Activated T-helper 2 cell treated with anti-CD3 and anti-CD28 coated beads, Interferon-gamma antibody, Interleukin-2, Interleukin-4, amounts not matched to agents 10 μg/mL and 5 μg/mL and 100 μg/mL, durations not matched to agents 14 hours and 24 hours and 36 hours (primary cell): ENCODE measurements around the gene ZNF777. TPM values are rescaled to one million over a fixed set of nuclear protein-coding genes. Genes with fewer than 3 reads are reported as not detected.

Experiments
- DNase-seq: peaks from one replicate; pipeline ENCODE4 v3.0.0; 2021; ENCODE audit warnings: low spot score
- H3K27ac Mint-ChIP-seq: one replicate; pipeline ENCODE4 v1.8.0; 2021; ENCODE audit warnings: mixed read lengths
- H3K27me3 Mint-ChIP-seq: one replicate; pipeline ENCODE4 v1.8.0; 2021; ENCODE audit warnings: low read depth, mixed read lengths
- H3K36me3 Mint-ChIP-seq: one replicate; pipeline ENCODE4 v1.8.0; 2021; ENCODE audit warnings: low read depth, mixed read lengths
- H3K4me1 Mint-ChIP-seq: one replicate; pipeline ENCODE4 v1.8.0; 2021; ENCODE audit warnings: low read depth, mixed read lengths
- H3K4me3 Mint-ChIP-seq: one replicate; pipeline ENCODE4 v1.8.0; 2021; ENCODE audit warnings: low read depth, mild to moderate bottlenecking, moderate library complexity, mixed read lengths
- H3K9me3 Mint-ChIP-seq: one replicate; pipeline ENCODE4 v1.8.0; 2021; ENCODE audit warnings: mixed read lengths
- intact Hi-C: fragments of 100-400 bp; cut with micrococcal nuclease; formaldehyde crosslinking; loops from one replicate; pipeline ENCODE4 v1.15.1; 2023
- total RNA-seq: library from RNA; stranded (reverse); gene quantifications from 2 replicates; pipeline ENCODE4 v1.2.3, GENCODE V29; 2022

Gene ZNF777
- 16.6 TPM in 2 replicates for total RNA-seq

DNA sequence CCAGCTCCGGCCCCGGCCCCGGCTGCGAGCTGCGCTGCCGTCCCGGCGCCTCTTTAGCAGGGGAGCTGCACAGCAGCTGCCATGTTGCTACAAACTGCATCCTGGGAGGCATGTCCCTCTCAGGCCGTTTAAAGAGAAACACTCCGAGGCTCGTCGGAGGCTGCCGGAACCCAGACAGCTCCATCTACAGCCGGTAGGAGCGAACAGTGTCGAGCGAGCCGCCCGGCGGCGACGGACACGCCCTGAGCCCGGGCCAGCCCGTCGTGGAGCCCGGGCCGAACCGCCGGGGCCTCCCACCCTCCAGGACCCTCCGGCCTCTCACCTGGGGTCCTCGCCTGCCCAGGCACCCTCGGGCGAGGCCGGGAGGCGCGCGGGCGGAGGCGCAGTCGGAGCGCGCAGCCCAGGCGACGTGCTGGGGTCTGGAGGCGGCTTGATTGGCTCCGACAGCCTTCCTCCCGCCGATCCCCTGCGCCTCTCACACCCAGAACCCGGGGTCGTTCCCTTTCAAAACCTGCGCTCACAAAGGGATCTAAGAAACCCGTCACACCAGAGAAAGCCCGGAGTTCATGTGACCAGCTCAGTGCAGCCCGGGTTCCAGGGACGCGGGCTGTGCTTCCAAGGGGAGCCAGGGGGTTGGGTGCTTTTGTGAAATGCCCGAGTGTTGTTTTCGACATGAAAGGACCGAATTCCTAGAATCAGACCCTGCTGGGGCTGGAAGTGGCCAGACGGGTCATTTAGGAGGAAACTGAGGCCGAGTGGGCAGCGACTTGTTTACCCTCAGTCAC, at the start of gene ZNF777:
ZNF777 (minus strand) TSS at position 570 of the 785 bp plus-strand sequence. CDS start 5,040 bp downstream, outside the sequence.
- Mint-ChIP-seq H3K27me3 (peaks cover 10% of the 10 kb centered on the region), H3K27ac (peak within 1 kb of the TSS; percentile 79), H3K9me3 (no peaks in the 10 kb centered on the region), H3K36me3 (peaks cover 6% of the 10 kb centered on the region), H3K4me3 (peak within 1 kb of the TSS; percentile 84), H3K4me1 (peaks cover 19% of the 10 kb centered on the region)
- peak; percentile 80 for DNase-seq
- intact Hi-C loops: loop anchor here (1.0 to 2.0 kb wide), 2 partner anchors 37 to 164 kb away; partner anchors contain the start of gene ZNF746

DNA sequence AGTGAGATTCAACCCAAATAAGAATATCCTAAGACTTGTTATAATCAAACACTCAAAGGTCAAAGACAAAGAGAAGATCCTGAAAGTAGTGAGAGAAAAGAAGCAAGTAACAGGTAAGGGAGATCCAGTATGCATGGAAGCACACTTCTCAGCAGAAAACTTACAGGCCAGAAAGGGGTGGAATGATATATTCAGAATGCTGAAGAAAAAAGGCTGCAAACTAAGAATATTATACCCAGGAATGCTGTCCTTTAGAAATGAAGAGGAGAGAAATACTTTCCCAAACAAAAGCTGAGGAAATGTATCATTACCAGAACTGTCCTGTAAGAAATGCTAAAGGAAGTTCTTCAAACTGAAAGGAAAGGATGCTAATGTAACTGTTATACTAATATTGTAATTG, 49.4 kb upstream of the ZNF777 start:
- Mint-ChIP-seq H3K27ac (no peak overlapping the region), H3K27me3 (peaks cover 4% of the 10 kb centered on the region), H3K36me3 (peaks cover 9% of the 10 kb centered on the region), H3K4me3 (no peak overlapping the region), H3K4me1 (no peaks in the 10 kb centered on the region), H3K9me3 (peaks cover 75% of the 10 kb centered on the region)
- intact Hi-C loops: no loop called here
- no peak for DNase-seq

DNA sequence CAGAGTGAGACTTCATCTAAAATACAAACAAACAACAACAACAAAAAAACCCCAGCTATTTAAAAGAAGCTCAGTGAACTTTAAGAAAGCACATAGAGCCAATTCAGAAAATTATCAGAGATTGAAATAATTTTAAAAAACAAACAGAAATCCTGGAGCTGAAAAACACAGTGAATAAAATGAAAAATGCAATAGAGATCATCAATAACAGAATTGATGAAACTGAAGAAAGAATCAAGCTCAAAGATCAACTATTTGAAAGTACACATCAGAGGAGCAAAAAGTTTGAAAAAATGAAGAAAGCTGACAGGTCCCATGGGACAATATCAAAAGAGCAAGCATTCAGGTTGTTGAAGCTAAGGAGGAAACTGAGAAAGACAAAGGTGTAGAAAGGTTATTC, 48.9 kb upstream of the ZNF777 start:
- no peaks in the 10 kb centered on the region for H3K4me1 Mint-ChIP-seq
- no peak overlapping the region for H3K4me3 Mint-ChIP-seq
- no peak overlapping the region for H3K27ac Mint-ChIP-seq
- intact Hi-C loops: no loop called here
- H3K9me3 Mint-ChIP-seq: peaks cover 77% of the 10 kb centered on the region
- no peak for DNase-seq
- H3K36me3 Mint-ChIP-seq: peaks cover 9% of the 10 kb centered on the region
- H3K27me3 Mint-ChIP-seq: peaks cover 2% of the 10 kb centered on the region

DNA sequence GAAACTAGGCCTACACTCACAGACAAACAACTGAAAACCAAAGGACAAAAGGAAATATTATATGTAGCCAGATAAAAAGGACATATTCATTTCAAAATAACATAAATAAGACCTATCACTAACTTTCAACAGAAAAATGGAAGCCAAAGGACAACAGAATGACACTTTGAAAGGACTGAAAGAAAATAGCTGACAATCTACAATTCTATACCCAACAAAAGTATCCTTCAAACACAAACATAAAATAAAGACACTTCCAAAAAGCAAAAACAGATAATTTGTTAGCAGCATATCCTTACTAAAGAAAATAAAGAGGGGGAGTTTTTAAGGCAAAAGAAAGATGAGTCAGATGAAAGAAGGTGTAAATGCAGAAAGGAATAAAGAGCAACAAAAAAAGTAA, 44.7 kb upstream of the ZNF777 start:
- H3K9me3 Mint-ChIP-seq: peaks cover 48% of the 10 kb centered on the region
- H3K4me1 Mint-ChIP-seq: peaks cover under 1% of the 10 kb centered on the region
- intact Hi-C loops: no loop called here
- H3K27me3 Mint-ChIP-seq: peaks cover 2% of the 10 kb centered on the region
- no peak for DNase-seq
- H3K4me3 Mint-ChIP-seq: no peak overlapping the region
- no peak overlapping the region for H3K27ac Mint-ChIP-seq
- H3K36me3 Mint-ChIP-seq: peaks cover 9% of the 10 kb centered on the region

DNA sequence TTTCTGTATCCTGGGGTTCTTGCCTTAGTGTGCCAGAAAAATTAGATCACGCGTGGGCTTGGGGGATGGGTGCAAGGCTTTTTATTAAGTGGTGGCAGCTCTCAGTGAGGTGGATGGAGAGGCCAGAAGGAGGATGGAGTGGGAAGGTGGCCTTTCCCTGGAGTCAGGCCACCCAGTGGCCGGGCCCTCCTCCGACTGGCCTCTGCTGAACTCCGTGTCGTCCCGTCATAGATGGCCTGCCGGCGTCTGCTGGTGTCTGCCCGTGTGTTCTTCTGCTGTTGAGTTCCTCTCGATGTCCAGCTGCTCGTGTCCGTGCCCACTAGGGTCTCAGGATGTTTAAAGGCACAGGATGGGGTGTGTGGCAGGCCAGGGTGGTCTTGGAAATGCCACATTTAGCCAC, 40.8 kb upstream of the ZNF777 start:
- Mint-ChIP-seq H3K4me3 (no peak overlapping the region), H3K27ac (no peak overlapping the region), H3K36me3 (peaks cover 7% of the 10 kb centered on the region), H3K27me3 (peaks cover 2% of the 10 kb centered on the region), H3K9me3 (peaks cover 23% of the 10 kb centered on the region), H3K4me1 (peaks cover 15% of the 10 kb centered on the region)
- intact Hi-C loops: no loop called here
- DNase-seq: no peak

DNA sequence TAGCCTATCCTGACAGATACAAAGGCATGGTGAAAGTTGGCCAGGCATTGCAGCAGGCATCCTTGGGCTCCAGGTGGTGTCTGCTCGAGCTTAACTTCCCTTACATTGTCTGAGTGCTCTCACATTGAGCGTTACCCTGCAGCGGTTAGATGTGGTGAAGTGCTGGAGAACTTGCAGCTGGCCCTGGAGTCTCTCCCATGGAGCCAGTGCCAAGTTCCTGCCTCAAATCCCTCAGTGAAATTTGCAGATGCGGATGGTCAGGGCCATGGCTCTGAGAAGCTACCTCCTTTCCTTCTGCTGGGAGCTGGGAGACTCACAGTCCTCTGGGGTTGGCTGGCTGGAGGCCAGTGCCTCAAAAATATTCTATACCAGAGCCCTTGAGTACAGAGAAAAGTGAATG, 40.0 kb upstream of the ZNF777 start:
- Mint-ChIP-seq H3K9me3 (peaks cover 18% of the 10 kb centered on the region), H3K4me1 (peaks cover 21% of the 10 kb centered on the region), H3K36me3 (peaks cover 9% of the 10 kb centered on the region), H3K27ac (no peak overlapping the region), H3K27me3 (no peaks in the 10 kb centered on the region), H3K4me3 (no peak overlapping the region)
- intact Hi-C loops: no loop called here
- DNase-seq: no peak

DNA sequence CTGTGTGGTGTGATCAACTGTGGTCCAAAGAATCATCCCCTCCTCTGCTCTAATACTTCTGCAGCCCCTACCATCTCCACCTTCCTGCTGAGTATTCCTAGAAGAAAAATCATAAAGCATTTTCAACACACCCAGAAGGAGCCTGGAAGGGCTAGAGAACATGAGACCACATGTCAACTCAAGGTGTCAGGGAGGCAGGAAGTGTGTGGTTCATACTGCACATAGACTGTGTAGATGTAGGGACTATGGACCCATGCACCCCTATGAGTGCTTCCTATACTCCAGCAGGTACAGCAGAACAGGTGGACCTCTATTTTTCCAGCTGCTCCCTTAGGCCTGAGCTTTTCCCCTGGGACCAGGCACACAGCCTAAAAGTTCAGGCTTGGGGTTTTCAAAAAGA, 39.3 kb upstream of the ZNF777 start:
- peaks cover 27% of the 10 kb centered on the region for H3K4me1 Mint-ChIP-seq
- DNase-seq: no peak
- H3K36me3 Mint-ChIP-seq: peaks cover 7% of the 10 kb centered on the region
- no peak overlapping the region for H3K27ac Mint-ChIP-seq
- H3K27me3 Mint-ChIP-seq: no peaks in the 10 kb centered on the region
- peaks cover 12% of the 10 kb centered on the region for H3K9me3 Mint-ChIP-seq
- H3K4me3 Mint-ChIP-seq: peak overlapping the region; percentile 5
- intact Hi-C loops: no loop called here

DNA sequence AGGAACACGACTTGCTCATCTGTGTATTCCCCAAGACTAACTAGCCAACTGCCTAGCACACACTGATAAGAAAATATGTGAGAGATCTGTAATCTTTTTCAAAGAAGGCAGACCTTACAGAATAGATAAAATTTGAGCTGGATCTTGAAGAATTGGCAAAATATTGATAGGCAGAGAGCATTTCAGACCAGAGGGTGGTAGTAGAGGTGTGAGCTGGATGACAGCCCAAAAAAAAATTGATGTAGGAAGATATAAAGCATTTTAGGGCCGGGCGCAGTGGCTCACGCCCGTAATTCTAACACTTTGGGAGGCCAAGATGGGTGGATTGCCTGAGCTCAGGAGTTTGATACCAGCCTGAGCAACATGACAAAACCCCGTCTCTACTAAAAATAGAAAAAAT, 37.9 kb upstream of the ZNF777 start:
- Mint-ChIP-seq H3K9me3 (no peaks in the 10 kb centered on the region), H3K4me3 (peak overlapping the region; percentile 0), H3K36me3 (peaks cover 19% of the 10 kb centered on the region), H3K4me1 (peaks cover 32% of the 10 kb centered on the region), H3K27ac (no peak overlapping the region), H3K27me3 (no peaks in the 10 kb centered on the region)
- DNase-seq: no peak
- intact Hi-C loops: loop anchor here (2.0 to 10.0 kb wide), 4 partner anchors 103 to 352 kb away; partner anchors contain the start of genes ZNF398 and ZNF783

DNA sequence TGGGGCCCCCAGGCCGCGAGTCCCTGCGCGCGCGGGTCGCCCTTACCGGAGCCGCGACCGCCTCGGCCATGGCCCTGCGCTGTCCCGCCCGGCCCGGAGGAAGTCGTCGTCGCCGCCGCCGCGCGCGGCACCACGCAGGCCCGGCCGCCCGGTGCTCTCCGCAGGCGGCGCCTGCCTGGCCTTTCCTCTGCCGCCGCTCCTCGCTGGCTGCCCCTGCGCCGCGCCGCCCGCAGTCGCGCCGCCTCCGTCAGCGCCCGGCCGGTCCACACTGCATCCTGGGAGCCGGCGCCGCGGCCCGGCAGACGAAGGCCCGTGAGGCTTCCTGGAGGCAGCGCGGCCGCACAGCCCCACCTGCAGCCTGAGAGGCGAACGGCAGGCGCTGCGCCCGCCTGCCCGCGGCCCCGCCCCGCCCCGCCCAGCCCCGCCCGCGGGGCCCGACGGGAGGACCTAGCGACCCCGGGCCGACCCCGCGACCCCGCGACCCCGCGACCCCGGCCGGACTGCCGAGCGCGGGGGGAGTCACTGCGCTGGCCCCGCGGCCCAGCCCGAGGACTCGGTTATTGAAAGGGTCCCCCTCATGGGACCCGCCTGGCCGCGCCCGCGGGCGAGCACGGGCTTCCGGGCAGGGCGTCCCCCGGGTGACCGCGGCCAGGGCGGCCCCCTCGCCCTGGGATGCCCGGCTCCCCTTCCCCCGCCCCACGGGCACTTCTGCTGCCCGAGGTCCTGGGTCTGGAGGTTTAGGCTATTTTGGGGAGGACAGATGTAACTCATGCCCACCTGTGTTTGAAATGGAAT, 36.8 kb upstream of the ZNF777 start, which contains the start of gene ZNF746:
ZNF746 (minus strand) TSS at position 343 of the 795 bp plus-strand sequence; CDS start at position 70, 273 bp downstream.
- Mint-ChIP-seq H3K9me3 (no peaks in the 10 kb centered on the region), H3K27ac (peak within 1 kb of the TSS; percentile 97), H3K4me3 (peak within 1 kb of the TSS; percentile 96), H3K27me3 (no peaks in the 10 kb centered on the region), H3K36me3 (peaks cover 29% of the 10 kb centered on the region), H3K4me1 (peaks cover 32% of the 10 kb centered on the region)
- intact Hi-C loops: loop anchor here (1.0 to 10.0 kb wide), 6 partner anchors 37 to 350 kb away; partner anchors contain the start of genes ZNF398 and ZNF783
- DNase-seq: peak; percentile 78

DNA sequence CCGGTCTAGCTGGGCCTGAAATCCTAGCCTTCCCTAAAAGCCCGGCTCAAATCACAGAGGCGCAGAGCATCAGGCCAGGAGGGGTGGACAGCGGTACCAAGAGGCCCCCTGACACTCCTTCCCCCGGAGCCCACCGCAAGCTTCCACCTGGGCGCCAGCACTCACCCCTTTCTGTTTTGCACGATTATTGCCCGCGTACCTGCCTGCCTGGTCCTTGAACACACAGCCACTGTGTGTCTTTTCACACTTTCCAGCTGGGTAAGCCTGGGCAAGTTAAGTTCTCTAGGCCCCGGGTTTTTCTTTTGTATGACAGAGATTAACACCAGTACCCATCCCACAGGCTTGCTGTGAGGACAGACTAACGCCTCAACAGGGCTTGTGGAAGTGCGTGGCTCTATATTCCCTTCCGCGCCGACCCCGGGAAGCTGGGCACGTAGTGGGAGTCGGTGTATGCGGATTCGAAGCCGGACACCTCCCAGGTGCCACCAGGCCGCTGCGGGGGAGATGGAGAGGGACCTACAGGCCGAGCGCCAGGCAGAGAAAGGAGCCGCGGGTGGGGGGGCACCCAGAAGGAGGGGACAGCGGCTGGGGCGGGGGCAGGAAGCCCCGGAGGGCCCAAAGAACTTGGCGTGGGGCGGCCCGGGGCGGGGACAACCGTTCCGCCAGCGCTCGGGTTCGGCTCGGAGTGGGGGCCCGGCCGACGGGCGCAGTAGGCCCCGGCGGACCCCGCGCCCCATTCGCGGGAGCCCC, 36.0 kb upstream of the ZNF777 start:
- Mint-ChIP-seq H3K4me3 (peak overlapping the region; percentile 96), H3K36me3 (peaks cover 37% of the 10 kb centered on the region), H3K27me3 (no peaks in the 10 kb centered on the region), H3K4me1 (peaks cover 32% of the 10 kb centered on the region), H3K9me3 (no peaks in the 10 kb centered on the region), H3K27ac (peak overlapping the region; percentile 97)
- intact Hi-C loops: loop anchor here (1.0 to 10.0 kb wide), 5 partner anchors 37 to 350 kb away; partner anchors contain the start of genes ZNF398 and ZNF783
- DNase-seq: peak; percentile 31

DNA sequence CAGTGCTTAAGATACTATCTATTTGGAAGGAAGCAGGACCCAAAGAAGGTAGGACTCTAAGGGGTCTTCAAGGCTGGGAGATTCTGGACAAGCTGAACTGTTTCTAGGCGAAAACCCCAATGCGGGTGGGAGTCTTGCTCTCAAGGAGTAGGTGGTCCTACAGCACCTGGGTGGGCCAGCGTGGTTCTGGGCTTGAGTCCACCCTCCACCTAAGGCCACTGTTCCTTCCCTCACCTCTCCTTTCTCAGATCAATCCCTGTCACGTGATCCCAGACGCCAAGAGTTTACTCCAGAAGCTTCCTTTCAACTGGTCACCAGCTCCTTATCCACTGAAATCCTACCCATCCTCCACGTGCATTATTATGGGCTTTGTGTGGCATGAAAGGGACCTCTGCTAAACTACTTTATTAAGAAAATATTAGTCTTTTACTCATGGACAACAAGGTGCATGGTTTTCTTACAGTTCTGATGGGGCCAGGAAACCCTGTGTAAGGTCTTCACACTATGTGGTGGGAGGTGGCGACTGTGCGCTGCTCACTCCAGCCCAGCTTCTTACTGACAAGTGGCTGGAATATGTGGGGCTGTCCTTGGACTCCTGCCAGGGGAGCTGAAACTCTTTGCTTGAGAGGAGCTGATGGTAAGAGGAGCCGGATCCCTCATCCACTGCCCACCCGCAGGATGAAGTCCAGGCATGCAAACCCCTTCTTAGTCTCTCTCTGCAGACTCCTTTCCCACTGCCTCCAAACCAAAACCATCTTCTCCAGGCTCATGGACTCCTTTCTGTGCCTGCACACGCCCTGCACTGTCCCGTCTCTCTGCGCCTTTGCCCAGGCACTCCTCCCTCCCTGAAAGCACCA, 35.2 kb upstream of the ZNF777 start:
- Mint-ChIP-seq H3K27ac (peak overlapping the region; percentile 97), H3K4me1 (peaks cover 32% of the 10 kb centered on the region), H3K27me3 (no peaks in the 10 kb centered on the region), H3K9me3 (no peaks in the 10 kb centered on the region), H3K36me3 (peaks cover 44% of the 10 kb centered on the region), H3K4me3 (peak overlapping the region; percentile 96)
- intact Hi-C loops: loop anchor here (5.0 to 10.0 kb wide), 3 partner anchors 106 to 349 kb away; partner anchors contain the start of genes ZNF398 and ZNF783
- DNase-seq: no peak
